CD14-positive monocyte (primary cell): ENCODE results near the gene NBAS. TPM values are rescaled to one million over a fixed set of nuclear protein-coding genes. Genes with fewer than 3 reads are reported as not detected.

Experiments
- DNase-seq, 3 donors: peaks; one replicate each; pipeline ENCODE4 v3.0.0-alpha.2; 2011 to 2022
- H2AFZ ChIP-seq: 2 replicates; pipeline ENCODE4 v1.6.0; 2012; ENCODE audit warnings: mild to moderate bottlenecking, low read depth, low read length, inconsistent platforms; ENCODE audit not compliant: insufficient read depth, poor library complexity, severe bottlenecking
- H3K27ac ChIP-seq, 2 donors: 1 replicate in 1 of 2; 2 replicates in 1 of 2; pipeline ENCODE4 v1.5.1; 2012 to 2013; ENCODE audit warnings: low read length in 2 of 2, control low read depth in 1 of 2, inconsistent platforms in 1 of 2, low read depth in 1 of 2, mild to moderate bottlenecking in 1 of 2
- H3K27me3 ChIP-seq, 2 donors: one replicate each; pipeline versions ENCODE4 v1.6.0 to v1.6.1; 2011 to 2013; ENCODE audit warnings: low read length in 2 of 2; ENCODE audit not compliant: control insufficient read depth in 2 of 2, insufficient read depth in 2 of 2
- H3K36me3 ChIP-seq, 2 donors: replicated peaks in 1 of 2; 1 replicate in 1 of 2; 2 replicates in 1 of 2; pipeline versions ENCODE4 v1.5.1 to v1.6.1; 2012 to 2013; ENCODE audit warnings: low read length in 2 of 2, control low read depth in 1 of 2, inconsistent platforms in 1 of 2, mild to moderate bottlenecking in 1 of 2; ENCODE audit not compliant: insufficient read depth in 2 of 2, control insufficient read depth in 1 of 2
- H3K4me1 ChIP-seq, 2 donors: 1 replicate in 1 of 2; 2 replicates in 1 of 2; pipeline versions ENCODE4 v1.5.1 to v1.6.1; 2012 to 2013; ENCODE audit warnings: low read length in 2 of 2, control low read depth in 1 of 2, inconsistent platforms in 1 of 2, mild to moderate bottlenecking in 1 of 2, moderate library complexity in 1 of 2; ENCODE audit not compliant: insufficient read depth in 2 of 2, control insufficient read depth in 1 of 2
- H3K4me2 ChIP-seq: replicated peaks from 2 replicates; pipeline ENCODE3; 2012; ENCODE audit warnings: low read length, moderate library complexity, mild to moderate bottlenecking; ENCODE audit not compliant: poor library complexity, severe bottlenecking; ENCODE audit errors: extremely low read depth
- H3K4me3 ChIP-seq, 3 experiments: fragments of 200-600 bp in 1 of 3; sonication (generic) in 1 of 3; replicated peaks in 1 of 3; 1 replicate in 2 of 3; 2 replicates in 1 of 3; pipeline ENCODE4 v1.5.1; 2011 to 2013; ENCODE audit warnings: low read length in 3 of 3, mild to moderate bottlenecking in 3 of 3, control low read depth in 2 of 3, low read depth in 2 of 3, inconsistent platforms in 1 of 3, moderate library complexity in 1 of 3
- H3K79me2 ChIP-seq: 2 replicates; pipeline ENCODE4 v1.6.0; 2012; ENCODE audit warnings: mild to moderate bottlenecking, control low read depth, inconsistent platforms, low read length, moderate library complexity; ENCODE audit not compliant: insufficient read depth
- H3K9ac ChIP-seq: 2 replicates; pipeline ENCODE4 v1.6.0; 2017; ENCODE audit warnings: low read length, mild to moderate bottlenecking; ENCODE audit not compliant: insufficient read depth, poor library complexity, severe bottlenecking
- H3K9me3 ChIP-seq, 2 donors: replicated peaks in 1 of 2; 1 replicate in 1 of 2; 2 replicates in 1 of 2; pipeline versions ENCODE4 v1.5.1 to v1.6.1; 2012 to 2013; ENCODE audit warnings: low read length in 2 of 2, control low read depth in 1 of 2; ENCODE audit not compliant: control insufficient read depth in 1 of 2, insufficient read depth in 1 of 2
- H4K20me1 ChIP-seq: 2 replicates; pipeline ENCODE4 v1.6.0; 2012; ENCODE audit warnings: mild to moderate bottlenecking, low read length, control low read depth, moderate library complexity; ENCODE audit not compliant: insufficient read depth
- H3K27ac Mint-ChIP-seq, 7 donors: one replicate each; pipeline ENCODE4 v1.8.0; 2020; ENCODE audit warnings: mild to moderate bottlenecking in 7 of 7, mixed read lengths in 7 of 7, moderate library complexity in 6 of 7, inconsistent platforms in 2 of 7
- H3K27me3 Mint-ChIP-seq, 3 donors: one replicate each; pipeline ENCODE4 v1.8.0; 2021 to 2022; ENCODE audit warnings: low read depth in 3 of 3, mild to moderate bottlenecking in 3 of 3, mixed read lengths in 3 of 3, moderate library complexity in 3 of 3, inconsistent platforms in 1 of 3
- H3K36me3 Mint-ChIP-seq, 2 donors: one replicate each; pipeline ENCODE4 v1.8.0; 2020; ENCODE audit warnings: mixed read lengths in 2 of 2, inconsistent platforms in 1 of 2, mild to moderate bottlenecking in 1 of 2
- H3K4me1 Mint-ChIP-seq: one replicate; pipeline ENCODE4 v1.8.0; 2020; ENCODE audit warnings: mild to moderate bottlenecking, mixed read lengths
- H3K4me3 Mint-ChIP-seq, 2 donors: one replicate each; pipeline ENCODE4 v1.8.0; 2020; ENCODE audit warnings: mild to moderate bottlenecking in 2 of 2, mixed read lengths in 2 of 2, moderate library complexity in 1 of 2
- H3K9me3 Mint-ChIP-seq, 7 donors: one replicate each; pipeline ENCODE4 v1.8.0; 2020 to 2022; ENCODE audit warnings: mixed read lengths in 7 of 7, mild to moderate bottlenecking in 6 of 7, moderate library complexity in 6 of 7, inconsistent platforms in 2 of 7
- WGBS: methylation state at CpG from one replicate; pipeline ENCODE4 v1.1.5; 2013; ENCODE audit warnings: missing lambda C conversion rate; ENCODE audit not compliant: insufficient coverage; 5-methylcytosine and 5-hydroxymethylcytosine counted together
- intact Hi-C, 2 donors: fragments of 100-400 bp; cut with micrococcal nuclease; formaldehyde crosslinking; loops; one replicate each; pipeline versions ENCODE4 v1.15.0 to v1.15.1; 2023
- polyA plus RNA-seq, 3 donors: library from polyadenylated mRNA; depleted of rRNA in 1 of 3; unstranded in 2 of 3; stranded (reverse) in 1 of 3; fragments of 300-500 nt in 2 of 3; fragments of >200 nt in 1 of 3; fragmentation: Illumina TruSeq in 2 of 3; gene quantifications; 1 replicate in 2 of 3; 2 replicates in 1 of 3; pipeline ENCODE4 v1.2.3, GENCODE V29; 2012 to 2021
- TF ChIP-seq, protein P1 (sequence below): fragments of 200-600 bp; IDR thresholded peaks from one replicate; pipeline ENCODE4 v1.8.0; 2022; ENCODE audit warnings: antibody characterized with exemption, mild to moderate bottlenecking

NBAS gene
- polyA plus RNA-seq, 3 donors: 8.9 to 10.9 (median 8.9) TPM

DNA sequence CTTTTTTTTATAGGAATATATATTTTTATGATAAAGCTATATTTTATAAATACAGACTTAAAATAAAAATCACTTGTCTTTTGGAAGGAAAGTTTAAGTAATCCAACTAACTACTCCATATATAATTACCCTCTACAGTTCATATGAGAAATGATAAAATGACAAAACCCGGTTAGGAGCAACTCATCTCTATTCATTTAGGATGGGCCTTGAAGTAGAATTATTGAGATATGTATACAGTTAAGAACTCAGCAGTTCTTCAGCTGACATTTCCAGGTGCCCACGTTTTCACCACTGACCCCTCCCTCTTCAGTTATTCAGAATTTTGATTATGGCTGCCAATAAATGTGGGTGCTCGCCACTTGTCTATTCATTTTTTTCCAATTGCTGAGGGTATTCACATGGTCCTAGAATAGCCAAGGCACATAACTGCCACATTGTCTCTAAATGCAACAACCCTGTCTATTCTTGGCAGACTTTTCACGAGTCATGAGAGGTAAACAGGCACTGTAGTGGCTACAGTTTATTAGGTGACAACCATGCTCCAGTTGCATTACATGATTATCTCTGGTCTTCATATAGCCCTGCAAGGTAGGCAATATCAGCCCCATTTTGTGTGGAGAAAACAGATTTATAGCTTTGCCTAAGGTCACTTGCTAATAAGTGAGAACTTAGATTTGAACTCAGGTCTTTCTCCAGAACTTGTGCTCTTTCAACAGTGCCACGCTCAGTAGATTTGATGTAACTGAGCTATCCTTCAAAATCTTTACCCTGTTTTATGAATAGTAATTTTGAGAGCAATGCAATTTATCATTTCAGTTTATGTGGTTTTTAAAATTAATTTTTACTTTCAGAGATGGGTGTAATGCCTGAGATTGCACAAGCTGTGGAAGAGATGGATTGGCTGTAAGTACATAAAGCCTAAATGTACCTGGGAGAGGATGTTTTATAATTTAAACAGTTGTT lies 33.4 kb upstream of the NBAS start:
- Histone ChIP-seq H3K4me2 (no peak overlapping the region), H3K9ac (no peak overlapping the region), H3K79me2 (peaks cover 33% of the 10 kb centered on the region), H3K36me3 (peaks cover 45 to 49% of the 10 kb centered on the region in 2 donors), H3K4me3 (no peak overlapping the region), H4K20me1 (peaks cover 15% of the 10 kb centered on the region), H2AFZ (no peak overlapping the region), H3K4me1 (peaks cover 17 to 22% of the 10 kb centered on the region in 2 donors), H3K9me3 (no peaks in the 10 kb centered on the region), H3K27ac (no peak overlapping the region), H3K27me3 (no peaks in the 10 kb centered on the region)
- TF ChIP-seq, protein P1, sequence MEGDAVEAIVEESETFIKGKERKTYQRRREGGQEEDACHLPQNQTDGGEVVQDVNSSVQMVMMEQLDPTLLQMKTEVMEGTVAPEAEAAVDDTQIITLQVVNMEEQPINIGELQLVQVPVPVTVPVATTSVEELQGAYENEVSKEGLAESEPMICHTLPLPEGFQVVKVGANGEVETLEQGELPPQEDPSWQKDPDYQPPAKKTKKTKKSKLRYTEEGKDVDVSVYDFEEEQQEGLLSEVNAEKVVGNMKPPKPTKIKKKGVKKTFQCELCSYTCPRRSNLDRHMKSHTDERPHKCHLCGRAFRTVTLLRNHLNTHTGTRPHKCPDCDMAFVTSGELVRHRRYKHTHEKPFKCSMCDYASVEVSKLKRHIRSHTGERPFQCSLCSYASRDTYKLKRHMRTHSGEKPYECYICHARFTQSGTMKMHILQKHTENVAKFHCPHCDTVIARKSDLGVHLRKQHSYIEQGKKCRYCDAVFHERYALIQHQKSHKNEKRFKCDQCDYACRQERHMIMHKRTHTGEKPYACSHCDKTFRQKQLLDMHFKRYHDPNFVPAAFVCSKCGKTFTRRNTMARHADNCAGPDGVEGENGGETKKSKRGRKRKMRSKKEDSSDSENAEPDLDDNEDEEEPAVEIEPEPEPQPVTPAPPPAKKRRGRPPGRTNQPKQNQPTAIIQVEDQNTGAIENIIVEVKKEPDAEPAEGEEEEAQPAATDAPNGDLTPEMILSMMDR: no peak
- DNase-seq: no peak
- 60% methylated on average over 1 of the region's 5 CpGs for WGBS
- peaks cover 37 to 47% of the 10 kb centered on the region in 2 donors for H3K36me3 Mint-ChIP-seq
- intact Hi-C loops: no loop called here
- no peak overlapping the region for H3K4me3 Mint-ChIP-seq
- H3K9me3 Mint-ChIP-seq: no peaks in the 10 kb centered on the region
- H3K27me3 Mint-ChIP-seq: peaks cover 0 to 2% (median 0%) of the 10 kb centered on the region in 3 donors
- peaks cover 25% of the 10 kb centered on the region for H3K4me1 Mint-ChIP-seq
- no peak overlapping the region for H3K27ac Mint-ChIP-seq

DNA sequence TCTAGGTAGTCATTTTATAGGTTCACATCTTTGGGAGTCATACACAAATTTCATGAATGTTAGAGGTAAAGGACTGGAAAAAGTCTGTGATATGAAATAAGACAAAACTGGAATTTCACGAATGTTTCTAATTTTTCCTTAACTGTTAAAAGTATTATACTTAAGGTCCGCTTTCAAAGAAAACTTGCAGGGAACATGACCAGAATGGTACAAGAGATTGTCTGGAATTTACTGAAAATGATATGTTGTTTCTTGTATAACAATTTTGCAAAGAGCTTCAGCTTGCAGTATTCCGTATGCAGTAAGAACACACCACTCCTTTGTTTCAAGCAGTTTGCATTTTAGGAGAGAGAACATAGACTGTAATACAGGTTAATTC lies 32.2 kb upstream of the NBAS start:
- no peak for DNase-seq
- no CpG with 5 or more reads among the region's 3 CpGs for WGBS
- Mint-ChIP-seq H3K36me3 (peaks cover 31 to 36% of the 10 kb centered on the region in 2 donors), H3K9me3 (no peaks in the 10 kb centered on the region), H3K4me3 (no peak overlapping the region), H3K27ac (no peak overlapping the region), H3K27me3 (peaks cover 0 to 4% (median 0%) of the 10 kb centered on the region in 3 donors), H3K4me1 (peaks cover 25% of the 10 kb centered on the region)
- intact Hi-C loops: no loop called here
- Histone ChIP-seq H3K4me1 (peaks cover 17 to 22% of the 10 kb centered on the region in 2 donors), H3K27ac (no peak overlapping the region), H3K27me3 (no peaks in the 10 kb centered on the region), H3K4me2 (no peak overlapping the region), H3K36me3 (peaks cover 32 to 39% of the 10 kb centered on the region in 2 donors), H3K9me3 (no peaks in the 10 kb centered on the region), H3K9ac (no peak overlapping the region), H3K4me3 (no peak overlapping the region), H4K20me1 (peaks cover 15% of the 10 kb centered on the region), H3K79me2 (peaks cover 33% of the 10 kb centered on the region), H2AFZ (no peak overlapping the region)
- TF ChIP-seq, protein P1: no peak
